OCI-M2 (cell line): ENCODE measurements around the gene SHC2.
"Not testable (repeated sequence)": the region's sequence is repeated elsewhere in the genome, so short reads cannot be mapped to it uniquely, and the experiment has no call there.

Experiments
- DNase-seq: peaks from one replicate; lab custom pipeline; 2025; ENCODE audit not compliant: unreplicated experiment; lab: John Stamatoyannopoulos, UW

The SHC2 gene

GRCh38 chr19:450912-451481 lies 9.8 kb downstream of the SHC2 start:
- DNase-seq = not testable (repeated sequence)

DNA sequence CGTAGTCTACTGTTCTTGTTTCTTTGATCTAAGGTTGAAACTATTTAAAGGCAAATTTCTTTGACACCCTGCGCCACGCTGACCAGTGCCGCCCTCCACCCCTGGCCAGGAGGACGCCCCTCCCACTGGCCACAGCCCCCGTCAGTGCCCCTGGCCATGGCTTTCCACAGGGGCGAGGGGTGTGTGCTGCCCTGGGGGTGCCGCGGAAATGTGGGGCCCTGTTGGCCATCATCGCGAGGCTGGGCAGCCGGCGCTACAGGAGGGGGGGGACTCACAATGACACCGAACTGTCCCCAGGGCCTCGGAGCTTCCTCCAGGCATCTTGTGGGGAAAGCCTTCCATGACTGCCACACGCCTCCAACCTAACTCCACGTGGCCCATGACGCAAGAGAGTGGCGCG lies 10.9 kb downstream of the SHC2 start:
- DNase-seq = no peak

DNA sequence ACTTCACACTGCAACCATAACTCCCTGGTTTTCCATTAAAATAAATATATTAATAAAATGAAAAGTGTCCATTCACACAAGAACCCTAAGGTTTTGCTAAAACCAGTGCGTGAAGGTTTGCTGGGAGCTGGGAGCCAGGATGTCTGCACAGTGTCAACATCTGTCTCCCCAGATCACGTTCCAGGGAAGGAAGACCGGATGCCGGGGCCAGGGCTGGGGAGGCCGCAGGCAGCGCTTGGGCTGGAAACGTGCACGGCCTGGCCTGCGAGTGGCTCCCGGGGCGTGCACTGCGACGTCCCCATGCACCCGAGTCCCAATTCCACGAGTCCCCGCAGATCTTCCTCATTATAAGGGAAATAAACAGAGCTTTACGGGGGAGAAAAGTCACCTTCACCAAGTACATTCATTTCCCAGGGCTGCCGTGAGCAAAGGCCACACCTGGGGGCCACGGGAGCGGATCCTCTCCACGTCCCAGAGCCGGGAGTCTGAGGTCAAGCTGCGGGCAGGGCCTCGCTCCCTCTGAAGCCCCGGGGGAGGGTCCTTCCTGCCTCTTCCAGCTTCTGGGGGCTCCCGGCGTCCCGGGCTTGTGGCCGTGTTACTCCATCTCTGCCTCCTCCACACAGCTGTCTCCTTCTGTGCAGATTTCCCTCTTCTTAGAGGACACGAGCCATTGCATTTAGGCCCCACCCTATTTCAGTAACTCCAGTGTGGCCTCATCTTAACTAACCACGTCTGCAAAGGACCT lies 12.8 kb downstream of the SHC2 start:
- DNase-seq = no peak

DNA sequence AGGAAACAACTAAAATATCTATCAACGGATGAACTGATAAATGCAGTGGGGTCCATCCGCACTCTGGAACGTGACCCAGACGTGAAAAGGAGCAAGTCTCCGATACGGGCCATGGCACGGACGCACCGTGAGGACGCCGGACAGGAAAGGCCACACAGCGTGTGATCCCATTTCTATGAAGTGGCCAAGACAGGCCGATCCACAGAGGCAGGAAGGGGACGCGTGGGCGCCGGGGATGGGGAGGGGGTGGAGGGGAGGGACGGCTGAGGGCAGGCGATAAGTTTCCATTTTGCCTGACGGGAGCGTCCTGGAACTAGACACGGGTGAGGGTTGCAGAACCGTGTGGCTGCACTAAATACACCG lies 13.8 kb downstream of the SHC2 start:
- no peak for DNase-seq

DNA sequence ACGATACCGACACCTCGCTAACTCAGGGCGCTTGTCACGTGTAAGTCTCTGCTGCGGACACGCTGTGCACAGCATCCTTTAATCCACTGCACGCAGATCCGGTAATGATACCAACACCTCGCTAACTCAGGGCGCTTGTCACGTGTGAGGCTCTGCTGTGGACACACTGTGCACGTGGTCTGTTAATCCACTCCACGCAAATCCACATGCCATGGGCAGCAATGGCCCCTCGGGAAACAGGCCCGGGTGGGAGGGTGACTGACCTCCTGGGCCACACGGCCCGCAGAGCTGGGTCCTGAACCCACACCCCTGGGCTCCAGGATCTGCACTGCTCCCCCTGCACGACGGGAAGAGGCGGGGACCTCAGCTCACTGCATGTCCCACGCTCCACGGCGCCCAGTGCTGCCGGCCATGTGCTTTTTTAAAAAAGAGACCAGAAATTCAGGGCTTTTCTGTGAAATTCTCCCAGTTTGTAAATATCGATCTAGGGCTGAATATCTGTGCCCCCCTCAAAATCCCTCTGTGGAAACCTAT lies 16.1 kb downstream of the SHC2 start:
- DNase-seq = no peak

GRCh38 chr19:443005-443404 lies 17.8 kb downstream of the SHC2 start:
- no peak for DNase-seq

GRCh38 chr19:442085-442484 lies 18.7 kb downstream of the SHC2 start:
- DNase-seq = no peak

- no peak for DNase-seq
Measured at GRCh38 chr19:441213-441836, 19.5 kb downstream of the SHC2 start.

DNA sequence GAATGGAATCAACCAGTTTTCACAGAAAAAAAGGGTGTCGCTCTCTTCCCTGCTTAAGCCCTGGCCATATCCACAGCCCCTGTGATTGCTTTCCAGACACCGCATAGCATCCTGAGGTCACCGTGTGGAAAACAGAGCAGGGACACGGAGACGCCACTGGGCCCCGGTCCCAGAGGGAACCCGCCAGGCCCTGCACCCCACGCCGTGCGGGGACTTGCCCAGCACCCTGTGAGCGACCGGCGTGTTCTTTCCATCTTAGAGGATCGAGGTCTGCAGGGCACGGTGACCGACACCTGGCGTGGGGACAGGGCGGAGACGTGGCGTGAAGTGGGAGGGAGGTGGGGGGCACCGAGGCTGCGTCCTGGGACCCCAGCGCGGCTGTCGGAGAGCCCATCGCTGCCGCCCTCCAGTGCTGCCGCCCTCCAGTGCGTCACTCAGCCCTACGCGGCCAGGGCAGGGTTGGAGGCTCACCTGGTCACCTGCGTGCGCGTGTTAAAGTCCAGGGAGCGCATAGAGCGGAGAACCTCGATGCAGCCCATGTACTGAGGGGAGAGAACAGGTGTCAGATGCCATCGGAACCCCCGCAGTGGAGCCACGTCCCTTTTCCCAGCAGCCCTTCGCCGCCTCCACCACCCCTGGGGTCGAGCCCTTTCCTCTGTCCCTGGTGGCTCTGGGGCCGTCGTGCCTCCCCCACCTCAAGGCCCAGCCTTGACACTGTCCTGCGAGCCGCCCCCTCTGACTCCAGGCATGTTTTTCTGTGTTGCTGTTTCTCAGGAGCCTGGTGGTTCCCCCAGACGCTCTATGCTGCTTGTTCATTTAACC lies 20.2 kb downstream of the SHC2 start:
- no peak for DNase-seq

DNA sequence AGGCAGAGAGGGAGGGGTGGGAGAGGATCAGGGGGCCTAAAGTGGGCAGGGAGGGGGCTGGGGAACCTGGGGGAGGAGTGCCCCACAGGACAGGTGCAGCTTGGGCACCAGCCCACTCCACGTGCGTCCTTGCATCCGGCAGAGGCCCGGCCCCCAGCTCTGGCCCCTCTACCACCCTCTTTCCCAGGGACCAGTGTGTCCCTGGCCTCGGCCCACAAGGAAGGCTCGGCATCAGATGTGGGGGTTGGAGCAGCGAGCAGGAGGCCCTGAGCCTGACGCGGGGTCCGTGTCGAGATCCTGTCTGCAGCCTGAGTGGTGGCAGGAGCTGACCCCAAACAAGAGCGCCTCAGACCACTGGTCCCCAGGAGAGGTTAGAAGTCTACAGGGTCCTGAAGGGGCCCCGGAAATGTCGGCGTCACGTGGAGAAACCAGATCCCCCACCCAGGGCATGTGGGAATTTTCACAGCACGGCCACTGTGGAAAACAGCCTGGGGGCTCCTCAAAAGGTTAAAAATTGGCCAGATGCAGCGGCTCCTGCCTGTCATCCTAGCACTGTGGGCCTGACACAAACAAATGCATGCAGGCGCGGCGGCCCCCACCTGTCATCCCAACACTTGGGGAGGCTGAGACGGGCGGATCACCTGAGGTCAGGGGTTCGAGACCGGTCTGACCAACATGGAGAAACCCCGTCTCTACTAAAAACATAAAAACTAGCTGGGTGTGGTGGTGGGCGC lies 21.5 kb downstream of the SHC2 start:
- DNase-seq = no peak

GRCh38 chr19:438416-438958 lies 22.3 kb downstream of the SHC2 start:
- DNase-seq = no peak

DNA sequence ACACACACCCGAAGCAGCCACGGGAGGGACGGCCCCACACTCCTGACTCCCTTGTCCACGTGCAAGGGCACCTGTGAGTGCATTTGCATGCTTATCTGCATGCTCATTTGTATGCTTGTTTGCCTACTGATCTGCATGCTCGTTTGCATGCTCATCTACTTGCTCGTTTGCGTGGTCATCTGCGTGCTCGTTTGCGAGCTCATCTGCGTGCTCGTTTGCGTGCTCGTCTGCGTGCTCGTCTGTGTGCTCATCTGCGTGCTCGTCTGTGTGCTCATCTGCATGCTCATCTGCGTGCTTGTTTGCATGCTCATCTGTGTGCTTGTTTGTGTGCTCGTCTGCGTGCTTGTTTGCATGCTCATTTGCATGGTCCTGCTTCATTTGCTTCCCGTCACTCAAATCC lies 23.8 kb downstream of the SHC2 start:
- no peak for DNase-seq

- no peak for DNase-seq
Measured at GRCh38 chr19:436413-436950, 24.4 kb downstream of the SHC2 start.

- DNase-seq = no peak
Measured at GRCh38 chr19:435707-436412, 25.0 kb downstream of the SHC2 start.

DNA sequence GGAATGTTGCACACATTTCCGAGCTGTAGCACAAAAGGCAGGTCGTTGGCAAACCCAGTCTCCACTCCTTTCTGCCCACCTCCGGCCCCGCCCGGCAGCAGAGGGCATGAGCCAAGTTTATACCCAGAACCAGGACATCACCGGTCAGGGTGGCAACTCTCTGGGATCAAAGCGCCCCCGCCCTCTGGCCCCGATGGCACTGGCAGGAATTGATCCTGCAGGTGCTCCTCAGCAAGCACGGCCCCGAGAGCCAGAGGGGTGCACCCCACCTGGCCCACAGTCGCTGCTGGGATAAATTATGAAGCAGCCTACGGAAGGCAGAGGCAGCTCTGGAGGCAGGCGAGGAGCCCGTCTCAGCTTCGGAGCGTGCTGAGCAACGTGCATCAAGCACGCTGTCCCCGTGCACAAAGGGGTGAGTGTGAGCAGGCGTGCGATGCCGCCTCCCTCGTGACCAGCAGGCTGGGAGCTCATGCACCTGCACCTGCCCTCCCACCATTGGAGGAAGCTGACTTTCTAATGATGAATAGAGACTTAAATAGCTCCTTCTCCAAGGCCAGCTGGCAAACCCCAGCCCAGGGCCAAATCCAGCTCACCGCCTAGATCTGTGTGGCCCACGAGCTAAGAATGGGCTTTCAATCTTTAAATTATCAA lies 25.7 kb downstream of the SHC2 start:
- no peak for DNase-seq

DNA sequence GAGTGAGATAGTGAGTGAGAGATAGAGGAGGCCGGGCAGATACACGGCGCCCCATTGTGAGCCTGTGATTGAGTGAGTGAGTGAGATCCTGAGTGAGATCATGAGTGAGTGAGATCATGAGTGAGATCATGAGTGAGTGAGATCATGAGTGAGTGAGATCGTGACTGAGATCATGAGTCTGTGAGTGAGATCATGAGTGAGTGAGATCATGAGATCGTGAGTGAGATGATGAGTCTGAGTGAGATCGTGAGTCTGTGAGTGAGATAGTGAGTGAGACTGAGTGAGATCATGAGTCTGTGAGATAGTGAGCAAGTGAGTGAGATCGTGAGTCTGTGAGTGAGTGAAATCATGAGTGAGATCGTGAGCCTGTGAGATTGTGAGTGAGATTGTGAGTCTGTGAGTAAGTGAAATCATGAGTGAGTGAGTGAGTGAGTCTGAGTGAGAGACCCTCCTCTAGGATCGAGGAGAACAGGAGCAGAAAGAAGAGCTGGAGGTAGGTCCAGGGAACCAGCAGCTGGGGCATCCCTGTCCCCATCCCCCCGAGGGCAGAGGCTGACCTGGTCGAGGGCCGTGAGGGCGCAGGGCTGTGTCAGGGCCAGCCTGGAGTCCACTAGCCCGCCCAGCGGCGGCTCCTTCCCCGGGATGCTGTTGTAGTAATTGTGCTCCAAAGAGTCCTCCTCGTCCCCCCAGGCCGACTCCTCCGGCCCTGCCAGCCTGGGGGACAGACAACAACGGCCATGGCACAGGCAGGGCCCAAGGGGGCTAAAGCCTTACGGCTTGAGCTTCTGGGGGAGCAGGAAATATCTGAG lies 26.5 kb downstream of the SHC2 start:
- no peak for DNase-seq

- no peak for DNase-seq
Measured at GRCh38 chr19:430701-431100, 30.1 kb downstream of the SHC2 start.

GRCh38 chr19:428149-428548 lies 32.7 kb downstream of the SHC2 start:
- DNase-seq = no peak
